Measurements from ENCODE around the gene C11orf21. TPM values are rescaled to one million over a fixed set of nuclear protein-coding genes. Genes with fewer than 3 reads are reported as not detected.

C11orf21 gene
- total RNA-seq, 1 donor from 2014 or later, result not detected

GRCh38 chr11:2295971-2296912 lies 5.5 kb downstream of the C11orf21 start:
- DNase-seq (ENCODE audit: low spot score in 2 of 2), result peak in 1 of 2 donors; percentile 46
- H3K36me3 ChIP-seq, result no peaks in the 10 kb centered on the region

GRCh38 chr11:2294926-2295290 lies 6.8 kb downstream of the C11orf21 start:
- intact Hi-C loops (cut with DNase I), result no loop called here
- DNase-seq (ENCODE audit: low spot score in 2 of 2), result peak in 1 of 2 donors; percentile 50
- H3K27me3 ChIP-seq, result no peaks in the 10 kb centered on the region
- TF ChIP-seq CTCF (IDR thresholded peaks at IDR 0.05), result no peak
- no peaks in the 10 kb centered on the region for H3K4me1 ChIP-seq
- H3K36me3 ChIP-seq, result no peaks in the 10 kb centered on the region
- no peak overlapping the region for H3K4me3 ChIP-seq
- H3K9me3 ChIP-seq, result no peaks in the 10 kb centered on the region
- no peak overlapping the region for H3K27ac ChIP-seq

More at GRCh38 chr11:2295971-2296912, 5.5 kb downstream of the C11orf21 start:
- Histone ChIP-seq H3K27ac (no peak overlapping the region), H3K9me3 (no peaks in the 10 kb centered on the region), H3K27me3 (no peaks in the 10 kb centered on the region), H3K4me1 (no peaks in the 10 kb centered on the region), H3K4me3 (no peak overlapping the region)
- no peak for TF ChIP-seq CTCF (IDR thresholded peaks at IDR 0.05)
- intact Hi-C loops (cut with DNase I), result no loop called here

GRCh38 chr11:2293984-2294925 lies 7.5 kb downstream of the C11orf21 start:
- no peak overlapping the region for H3K4me3 ChIP-seq
- peak in 1 of 2 donors; percentile 61 for DNase-seq (ENCODE audit: low spot score in 2 of 2)
- H3K4me1 ChIP-seq, result no peaks in the 10 kb centered on the region
- intact Hi-C loops (cut with DNase I), result no loop called here
- no peaks in the 10 kb centered on the region for H3K27me3 ChIP-seq
- no peaks in the 10 kb centered on the region for H3K36me3 ChIP-seq
- no peak for TF ChIP-seq CTCF (IDR thresholded peaks at IDR 0.05)
- no peaks in the 10 kb centered on the region for H3K9me3 ChIP-seq
- H3K27ac ChIP-seq, result no peak overlapping the region

- H3K27me3 ChIP-seq, result no peaks in the 10 kb centered on the region
- no peak overlapping the region for H3K4me3 ChIP-seq
- no peak for TF ChIP-seq CTCF (IDR thresholded peaks at IDR 0.05)
- intact Hi-C loops (cut with DNase I), result no loop called here
- H3K4me1 ChIP-seq, result no peaks in the 10 kb centered on the region
- no peak overlapping the region for H3K27ac ChIP-seq
- DNase-seq (ENCODE audit: low spot score in 2 of 2), result no peak
- H3K9me3 ChIP-seq, result no peaks in the 10 kb centered on the region
- no peaks in the 10 kb centered on the region for H3K36me3 ChIP-seq
Observed at GRCh38 chr11:2293531-2293971, 8.2 kb downstream of the C11orf21 start.

GRCh38 chr11:2290351-2290841 lies 11.3 kb downstream of the C11orf21 start:
- no peak for DNase-seq (ENCODE audit: low spot score in 2 of 2)
- TF ChIP-seq CTCF (IDR thresholded peaks at IDR 0.05), result no peak

More at GRCh38 chr11:2290351-2290841, 11.3 kb downstream of the C11orf21 start:
- H3K4me1 ChIP-seq, result no peaks in the 10 kb centered on the region
- H3K36me3 ChIP-seq, result no peaks in the 10 kb centered on the region
- no peak overlapping the region for H3K27ac ChIP-seq
- H3K4me3 ChIP-seq, result no peak overlapping the region
- intact Hi-C loops (cut with DNase I), result no loop called here
- H3K27me3 ChIP-seq, result peaks cover under 1% of the 10 kb centered on the region
- no peaks in the 10 kb centered on the region for H3K9me3 ChIP-seq
